Neural cell (in vitro differentiated cells): ENCODE data around the gene TRERF1. TPM values are rescaled to one million over a fixed set of nuclear protein-coding genes. Genes with fewer than 3 reads are reported as not detected.

Experiments
- H2AFZ ChIP-seq: fragments of 200-600, 300-800 bp; sonication (generic), shearing (Covaris generic); 2 replicates; pipeline ENCODE4 v1.6.0; 2014; ENCODE audit warnings: low read depth, mild to moderate bottlenecking, antibody characterized with exemption, low read length, moderate library complexity
- H3F3A ChIP-seq: fragments of 200-600 bp; shearing (Covaris generic); 2 replicates; pipeline ENCODE4 v1.6.1; 2016; ENCODE audit warnings: mild to moderate bottlenecking, moderate library complexity, mixed read lengths, antibody characterized with exemption, low read length; ENCODE audit not compliant: insufficient read depth, poor library complexity, severe bottlenecking
- H3K27ac ChIP-seq: fragments of 200-600, 300-800 bp; sonication (generic), shearing (Covaris generic); 2 replicates; pipeline ENCODE4 v1.5.1; 2014; ENCODE audit warnings: mild to moderate bottlenecking, low read length, moderate library complexity
- H3K27me3 ChIP-seq: fragments of 300-800, 200-600 bp; sonication (generic), shearing (Covaris generic); 2 replicates; pipeline ENCODE4 v1.6.0; 2014; ENCODE audit warnings: mild to moderate bottlenecking, low read depth, low read length, moderate library complexity; ENCODE audit not compliant: insufficient read depth
- H3K36me3 ChIP-seq: fragments of 300-800, 200-600 bp; sonication (generic), shearing (Covaris generic); 2 replicates; pipeline ENCODE4 v1.5.1; 2014; ENCODE audit warnings: mild to moderate bottlenecking, antibody characterized with exemption, low read length, moderate library complexity; ENCODE audit not compliant: insufficient read depth
- H3K4me2 ChIP-seq: fragments of 300-800, 200-600 bp; sonication (generic), shearing (Covaris generic); 2 replicates; pipeline ENCODE4 v1.6.0; 2014; ENCODE audit warnings: mild to moderate bottlenecking, low read length
- H3K4me3 ChIP-seq: fragments of 300-800, 200-600 bp; sonication (generic), shearing (Covaris generic); 2 replicates; pipeline ENCODE4 v1.5.1; 2014; ENCODE audit warnings: mild to moderate bottlenecking, low read length, moderate library complexity
- H3K79me2 ChIP-seq: fragments of 200-600 bp; shearing (Covaris generic); replicated peaks from 2 replicates; pipeline ENCODE4 v1.6.0; 2014; ENCODE audit warnings: mild to moderate bottlenecking, low read length, moderate library complexity; ENCODE audit not compliant: insufficient read depth
- H3K9ac ChIP-seq: fragments of 300-800, 200-600 bp; sonication (generic), shearing (Covaris generic); 2 replicates; pipeline ENCODE4 v1.6.1; 2016; ENCODE audit warnings: mild to moderate bottlenecking, low read length, mixed read lengths
- H3K9me2 ChIP-seq: fragments of 200-600 bp; shearing (Covaris generic); 2 replicates; pipeline ENCODE4 v1.6.1; 2016; ENCODE audit warnings: mild to moderate bottlenecking, low read length, mixed read lengths; ENCODE audit not compliant: insufficient read depth
- H3K9me3 ChIP-seq: fragments of 200-600, 300-800 bp; sonication (generic), shearing (Covaris generic); 2 replicates; pipeline ENCODE4 v1.6.1; 2016; ENCODE audit warnings: mild to moderate bottlenecking, mixed run types, low read length, moderate library complexity, mixed read lengths
- H4K20me1 ChIP-seq: fragments of 200-600 bp; shearing (Covaris generic); 2 replicates; pipeline ENCODE4 v1.6.1; 2016; ENCODE audit warnings: mild to moderate bottlenecking, mixed run types; ENCODE audit not compliant: insufficient read depth
- EP300 ChIP-seq: fragments of 450-650 bp; conservative IDR thresholded peaks from 2 replicates; pipeline ENCODE4 v1.6.1; 2014; ENCODE audit warnings: antibody characterized with exemption, mild to moderate bottlenecking, moderate library complexity; ENCODE audit not compliant: poor library complexity, severe bottlenecking
- EZH2 ChIP-seq: fragments of 200-600, 300-800 bp; shearing (Covaris generic), sonication (generic); IDR thresholded peaks from 2 replicates; pipeline ENCODE4 v1.6.1; 2014; ENCODE audit warnings: antibody characterized with exemption, low read length, borderline replicate concordance, mild to moderate bottlenecking; ENCODE audit not compliant: insufficient read depth, poor library complexity, severe bottlenecking
- MXI1 ChIP-seq: fragments of 450-650 bp; conservative IDR thresholded peaks from 2 replicates; pipeline ENCODE4 v1.6.1; 2014; ENCODE audit warnings: antibody characterized with exemption, mild to moderate bottlenecking; ENCODE audit not compliant: poor library complexity, severe bottlenecking
- POLR2AphosphoS5 ChIP-seq: IDR thresholded peaks from 2 replicates; pipeline ENCODE4 v1.6.1; 2012
- RAD21 ChIP-seq: fragments of 450-650 bp; conservative IDR thresholded peaks from 2 replicates; pipeline ENCODE4 v1.6.1; 2014; ENCODE audit warnings: antibody characterized with exemption, mild to moderate bottlenecking, moderate library complexity
- SMC3 ChIP-seq: fragments of 450-650 bp; conservative IDR thresholded peaks from 2 replicates; pipeline ENCODE4 v1.6.1; 2014; ENCODE audit warnings: antibody characterized with exemption, mild to moderate bottlenecking, moderate library complexity; ENCODE audit not compliant: poor library complexity
- TAF1 ChIP-seq: IDR thresholded peaks from 2 replicates; pipeline ENCODE4 v1.6.1; 2012; ENCODE audit warnings: low read depth
- polyA plus RNA-seq: library from polyadenylated mRNA; depleted of rRNA; stranded (reverse); fragments of >200 nt; gene quantifications from 2 replicates; pipeline ENCODE4 v1.2.3, GENCODE V29; 2014
- TF ChIP-seq, protein P1 (sequence below): IDR thresholded peaks from 2 replicates; pipeline ENCODE4 v1.6.1; 2012; ENCODE audit warnings: borderline replicate concordance
- TF ChIP-seq, protein P2 (sequence below): fragments of 450-650 bp; IDR thresholded peaks from 2 replicates; pipeline ENCODE4 v1.5.1; 2014; ENCODE audit warnings: antibody characterized with exemption, mild to moderate bottlenecking, moderate library complexity; ENCODE audit not compliant: poor library complexity, severe bottlenecking

TRERF1 gene
- polyA plus RNA-seq, 1 donor from 2014 or later = 4.5 TPM

DNA sequence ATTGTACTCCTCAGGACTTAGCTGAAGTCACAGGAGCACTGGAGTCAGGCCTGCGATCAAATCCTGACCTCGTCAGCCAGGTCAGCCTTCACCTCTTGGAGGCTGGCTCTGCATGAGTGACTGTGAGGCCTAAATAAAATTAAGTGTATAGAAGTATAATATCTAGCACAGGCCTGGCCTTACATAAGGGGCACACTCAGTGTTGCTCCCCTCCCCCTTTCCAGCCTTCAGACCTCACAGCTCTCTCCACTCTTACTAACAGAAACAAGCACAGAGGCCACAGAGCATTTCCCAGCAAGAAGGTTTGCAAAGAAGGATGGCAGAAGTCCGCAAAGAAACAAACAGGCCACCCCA, 84.8 kb downstream of the TRERF1 start:
- Histone ChIP-seq H3K4me2 (no peak overlapping the region), H3K9me3 (no peaks in the 10 kb centered on the region), H3K9me2 (no peaks in the 10 kb centered on the region), H3K9ac (no peak overlapping the region), H3K36me3 (no peaks in the 10 kb centered on the region), H4K20me1 (no peaks in the 10 kb centered on the region), H2AFZ (no peak overlapping the region), H3F3A (no peaks in the 10 kb centered on the region), H3K4me3 (no peak overlapping the region), H3K79me2 (peaks cover 4% of the 10 kb centered on the region), H3K27ac (no peak overlapping the region), H3K27me3 (no peaks in the 10 kb centered on the region)
- TF ChIP-seq, protein P1, sequence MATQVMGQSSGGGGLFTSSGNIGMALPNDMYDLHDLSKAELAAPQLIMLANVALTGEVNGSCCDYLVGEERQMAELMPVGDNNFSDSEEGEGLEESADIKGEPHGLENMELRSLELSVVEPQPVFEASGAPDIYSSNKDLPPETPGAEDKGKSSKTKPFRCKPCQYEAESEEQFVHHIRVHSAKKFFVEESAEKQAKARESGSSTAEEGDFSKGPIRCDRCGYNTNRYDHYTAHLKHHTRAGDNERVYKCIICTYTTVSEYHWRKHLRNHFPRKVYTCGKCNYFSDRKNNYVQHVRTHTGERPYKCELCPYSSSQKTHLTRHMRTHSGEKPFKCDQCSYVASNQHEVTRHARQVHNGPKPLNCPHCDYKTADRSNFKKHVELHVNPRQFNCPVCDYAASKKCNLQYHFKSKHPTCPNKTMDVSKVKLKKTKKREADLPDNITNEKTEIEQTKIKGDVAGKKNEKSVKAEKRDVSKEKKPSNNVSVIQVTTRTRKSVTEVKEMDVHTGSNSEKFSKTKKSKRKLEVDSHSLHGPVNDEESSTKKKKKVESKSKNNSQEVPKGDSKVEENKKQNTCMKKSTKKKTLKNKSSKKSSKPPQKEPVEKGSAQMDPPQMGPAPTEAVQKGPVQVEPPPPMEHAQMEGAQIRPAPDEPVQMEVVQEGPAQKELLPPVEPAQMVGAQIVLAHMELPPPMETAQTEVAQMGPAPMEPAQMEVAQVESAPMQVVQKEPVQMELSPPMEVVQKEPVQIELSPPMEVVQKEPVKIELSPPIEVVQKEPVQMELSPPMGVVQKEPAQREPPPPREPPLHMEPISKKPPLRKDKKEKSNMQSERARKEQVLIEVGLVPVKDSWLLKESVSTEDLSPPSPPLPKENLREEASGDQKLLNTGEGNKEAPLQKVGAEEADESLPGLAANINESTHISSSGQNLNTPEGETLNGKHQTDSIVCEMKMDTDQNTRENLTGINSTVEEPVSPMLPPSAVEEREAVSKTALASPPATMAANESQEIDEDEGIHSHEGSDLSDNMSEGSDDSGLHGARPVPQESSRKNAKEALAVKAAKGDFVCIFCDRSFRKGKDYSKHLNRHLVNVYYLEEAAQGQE = no peak
- TF ChIP-seq MXI1 (no peak), POLR2AphosphoS5 (no peak), RAD21 (no peak), TAF1 (no peak), EP300 (no peak), EZH2 (no peak), SMC3 (no peak)
- TF ChIP-seq, protein P2, sequence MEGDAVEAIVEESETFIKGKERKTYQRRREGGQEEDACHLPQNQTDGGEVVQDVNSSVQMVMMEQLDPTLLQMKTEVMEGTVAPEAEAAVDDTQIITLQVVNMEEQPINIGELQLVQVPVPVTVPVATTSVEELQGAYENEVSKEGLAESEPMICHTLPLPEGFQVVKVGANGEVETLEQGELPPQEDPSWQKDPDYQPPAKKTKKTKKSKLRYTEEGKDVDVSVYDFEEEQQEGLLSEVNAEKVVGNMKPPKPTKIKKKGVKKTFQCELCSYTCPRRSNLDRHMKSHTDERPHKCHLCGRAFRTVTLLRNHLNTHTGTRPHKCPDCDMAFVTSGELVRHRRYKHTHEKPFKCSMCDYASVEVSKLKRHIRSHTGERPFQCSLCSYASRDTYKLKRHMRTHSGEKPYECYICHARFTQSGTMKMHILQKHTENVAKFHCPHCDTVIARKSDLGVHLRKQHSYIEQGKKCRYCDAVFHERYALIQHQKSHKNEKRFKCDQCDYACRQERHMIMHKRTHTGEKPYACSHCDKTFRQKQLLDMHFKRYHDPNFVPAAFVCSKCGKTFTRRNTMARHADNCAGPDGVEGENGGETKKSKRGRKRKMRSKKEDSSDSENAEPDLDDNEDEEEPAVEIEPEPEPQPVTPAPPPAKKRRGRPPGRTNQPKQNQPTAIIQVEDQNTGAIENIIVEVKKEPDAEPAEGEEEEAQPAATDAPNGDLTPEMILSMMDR = no peak

DNA sequence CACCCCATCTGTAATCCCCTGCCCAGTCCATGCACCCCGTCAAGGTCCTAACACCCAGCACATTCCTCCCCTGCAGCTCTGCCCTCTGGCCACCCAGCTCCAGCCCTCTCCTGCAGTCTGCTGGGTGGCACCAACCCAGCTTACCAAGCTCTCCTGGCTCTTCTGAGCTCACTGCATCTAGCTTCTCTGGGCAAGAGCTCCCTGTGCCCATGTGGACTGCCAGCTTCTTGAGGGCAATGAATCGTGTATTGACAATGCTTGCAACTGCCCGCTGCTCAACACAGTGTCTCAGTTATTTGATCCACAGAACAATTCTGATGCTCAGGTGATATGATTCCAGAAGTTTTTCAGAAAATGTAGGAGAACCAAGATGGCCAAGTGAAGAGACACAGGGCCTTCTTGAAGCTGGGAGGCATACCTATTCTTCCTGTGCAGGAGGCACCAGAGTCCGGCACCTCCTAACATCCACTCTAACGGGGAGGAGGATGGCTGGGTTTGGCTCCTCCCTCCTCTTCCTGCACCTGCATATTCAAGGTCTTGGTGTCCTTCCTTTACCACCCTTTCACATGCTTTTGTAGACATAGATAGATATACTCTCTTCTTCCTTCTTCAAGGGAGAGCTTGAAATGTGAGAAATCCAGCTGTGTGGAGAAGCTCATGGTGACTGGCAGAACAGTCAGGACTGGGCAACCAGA, 85.6 kb downstream of the TRERF1 start:
- Histone ChIP-seq H3K9ac (no peak overlapping the region), H3K9me2 (no peaks in the 10 kb centered on the region), H3K4me2 (no peak overlapping the region), H2AFZ (no peak overlapping the region), H3K4me3 (no peak overlapping the region), H3K9me3 (no peaks in the 10 kb centered on the region), H3K27me3 (no peaks in the 10 kb centered on the region), H3F3A (no peaks in the 10 kb centered on the region), H4K20me1 (no peaks in the 10 kb centered on the region), H3K27ac (no peak overlapping the region), H3K36me3 (no peaks in the 10 kb centered on the region), H3K79me2 (peaks cover 4% of the 10 kb centered on the region)
- TF ChIP-seq RAD21 (no peak), EZH2 (no peak), TAF1 (no peak), SMC3 (no peak)
